Bladder microvascular endothelial cell (primary cell): Measurements from ENCODE around the gene DAPK2. TPM values are rescaled to one million over a fixed set of nuclear protein-coding genes. Genes with fewer than 3 reads are reported as not detected.

ENCODE experiments used
- total RNA-seq: library from RNA; depleted of rRNA; stranded (reverse); fragments of >200 nt; gene quantifications from 2 replicates; pipeline ENCODE4 v1.2.3, GENCODE V29; 2014

DAPK2 gene
- 11.2 and 25.0 TPM in 2 replicates for total RNA-seq

GRCh38 chr15:64046421-64047153, at the start of gene DAPK2:
Gene DAPK2, minus strand, starts transcription at chr15:64046485. Its CDS starts 6,224 bp downstream, at chr15:64040261.

DNA sequence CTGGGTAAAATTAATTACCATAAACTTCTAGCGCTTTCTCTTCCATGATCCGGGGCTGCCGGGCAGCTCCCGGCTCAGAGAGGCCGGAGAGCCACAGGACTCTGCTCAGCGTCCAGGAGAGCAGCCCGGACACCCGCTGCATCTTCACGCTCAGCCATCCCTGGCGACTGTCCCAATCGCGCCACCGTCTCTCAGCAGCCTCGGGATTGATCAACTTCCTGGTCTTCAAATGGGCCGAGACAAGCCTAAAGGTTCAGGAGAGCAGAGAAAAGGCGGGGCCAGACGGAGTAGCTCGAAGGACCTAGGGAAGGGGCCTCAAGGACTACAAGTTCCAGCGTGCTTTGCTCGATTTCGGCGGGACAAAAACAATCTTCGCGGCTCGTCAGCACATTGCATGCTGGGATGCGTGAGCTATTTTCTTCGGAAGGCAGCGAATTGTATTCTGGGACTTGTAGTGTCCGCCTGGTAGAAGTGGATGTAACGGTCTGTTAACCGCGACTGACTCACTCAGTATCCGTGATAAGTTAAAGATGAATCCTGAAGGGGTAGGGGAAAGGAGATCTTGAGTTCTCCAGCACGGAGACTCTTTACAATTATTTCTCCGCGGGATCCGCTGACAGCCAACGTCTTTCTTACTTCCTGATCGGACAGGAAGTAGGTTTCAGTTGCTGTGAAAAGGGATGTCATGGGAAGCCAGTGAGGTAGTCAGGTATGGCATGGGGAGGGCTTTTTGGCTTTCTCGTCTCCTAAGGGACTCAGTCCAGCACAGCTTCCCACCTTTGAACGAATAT, 47.5 kb upstream of the DAPK2 start, which contains the start of gene CIAO2A:
CIAO2A (minus strand) TSS at position 212 of the 791 bp plus-strand sequence; CDS start at position 142, 70 bp downstream.

Other genes starting within 250 kb of the DAPK2 start
- gene HERC1, start 212.5 kb downstream of the DAPK2 start, total RNA-seq, result 173 and 321 TPM in 2 replicates
- gene CIAO2A, start 47.4 kb upstream of the DAPK2 start, total RNA-seq, result 34.4 and 59.7 TPM in 2 replicates
- 31.4 and 54.4 TPM in 2 replicates for gene SNX1, start 49.5 kb upstream of the DAPK2 start, total RNA-seq
- 0.16 and 0.25 TPM in 2 replicates for gene SNX22, start 105.2 kb upstream of the DAPK2 start, total RNA-seq
- 611 and 726 TPM in 2 replicates for gene PPIB, start 116.5 kb upstream of the DAPK2 start, total RNA-seq